Measurements from ENCODE around the gene SMPD2. TPM values are rescaled to one million over a fixed set of nuclear protein-coding genes. Genes with fewer than 3 reads are reported as not detected.

The SMPD2 gene, protein sequence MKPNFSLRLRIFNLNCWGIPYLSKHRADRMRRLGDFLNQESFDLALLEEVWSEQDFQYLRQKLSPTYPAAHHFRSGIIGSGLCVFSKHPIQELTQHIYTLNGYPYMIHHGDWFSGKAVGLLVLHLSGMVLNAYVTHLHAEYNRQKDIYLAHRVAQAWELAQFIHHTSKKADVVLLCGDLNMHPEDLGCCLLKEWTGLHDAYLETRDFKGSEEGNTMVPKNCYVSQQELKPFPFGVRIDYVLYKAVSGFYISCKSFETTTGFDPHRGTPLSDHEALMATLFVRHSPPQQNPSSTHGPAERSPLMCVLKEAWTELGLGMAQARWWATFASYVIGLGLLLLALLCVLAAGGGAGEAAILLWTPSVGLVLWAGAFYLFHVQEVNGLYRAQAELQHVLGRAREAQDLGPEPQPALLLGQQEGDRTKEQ
- total RNA-seq = 9.0 and 10.5 TPM in 2 replicates

GRCh38 chr6:109440331-109441068, at the start of gene SMPD2, which contains the start of gene PPIL6:
TSS of gene SMPD2 (plus strand) at chr6:109440724. CDS start at chr6:109441122, 398 bp downstream.
TSS of gene PPIL6 (minus strand) at chr6:109440628. CDS start at chr6:109440590, 38 bp downstream.

DNA sequence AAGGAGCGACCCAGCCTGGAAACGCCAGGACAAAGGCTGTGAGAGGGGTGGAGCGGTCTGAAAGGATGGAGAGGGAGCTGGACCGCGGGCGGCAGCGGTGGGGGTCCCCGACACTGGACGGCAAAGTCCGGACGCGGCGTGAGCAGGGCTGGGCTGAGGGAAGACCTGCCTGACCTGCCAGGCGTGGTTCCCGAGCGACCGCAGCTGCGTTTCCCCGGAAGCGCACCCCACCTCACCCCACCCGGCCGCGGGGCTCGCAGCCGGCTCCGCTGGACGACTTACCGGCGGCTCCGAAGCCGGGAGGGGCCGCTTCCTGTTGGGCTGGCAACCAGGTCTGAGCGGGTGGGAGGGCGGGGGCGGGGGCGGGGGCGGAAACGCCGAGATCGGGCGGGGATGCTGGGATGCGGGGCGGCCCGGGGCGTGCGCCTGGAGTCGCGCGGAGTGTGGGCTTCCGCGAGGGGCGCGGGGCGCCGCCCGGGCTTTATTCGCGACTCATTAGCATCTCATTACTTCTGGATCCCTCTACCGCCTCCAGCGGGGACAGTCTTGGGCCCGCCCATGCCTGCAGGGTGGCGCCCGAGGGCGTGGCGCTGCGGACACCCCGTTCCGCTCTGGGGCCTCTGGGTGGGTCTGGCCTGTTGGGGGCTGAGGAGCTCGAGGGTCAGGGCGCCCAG, 15.1 kb downstream of the SMPD2 start, which contains the start of gene MICAL1:
Gene MICAL1 (minus strand): TSS at position 336 of the 674 bp plus-strand sequence. CDS start 1,576 bp downstream, outside the sequence.

DNA sequence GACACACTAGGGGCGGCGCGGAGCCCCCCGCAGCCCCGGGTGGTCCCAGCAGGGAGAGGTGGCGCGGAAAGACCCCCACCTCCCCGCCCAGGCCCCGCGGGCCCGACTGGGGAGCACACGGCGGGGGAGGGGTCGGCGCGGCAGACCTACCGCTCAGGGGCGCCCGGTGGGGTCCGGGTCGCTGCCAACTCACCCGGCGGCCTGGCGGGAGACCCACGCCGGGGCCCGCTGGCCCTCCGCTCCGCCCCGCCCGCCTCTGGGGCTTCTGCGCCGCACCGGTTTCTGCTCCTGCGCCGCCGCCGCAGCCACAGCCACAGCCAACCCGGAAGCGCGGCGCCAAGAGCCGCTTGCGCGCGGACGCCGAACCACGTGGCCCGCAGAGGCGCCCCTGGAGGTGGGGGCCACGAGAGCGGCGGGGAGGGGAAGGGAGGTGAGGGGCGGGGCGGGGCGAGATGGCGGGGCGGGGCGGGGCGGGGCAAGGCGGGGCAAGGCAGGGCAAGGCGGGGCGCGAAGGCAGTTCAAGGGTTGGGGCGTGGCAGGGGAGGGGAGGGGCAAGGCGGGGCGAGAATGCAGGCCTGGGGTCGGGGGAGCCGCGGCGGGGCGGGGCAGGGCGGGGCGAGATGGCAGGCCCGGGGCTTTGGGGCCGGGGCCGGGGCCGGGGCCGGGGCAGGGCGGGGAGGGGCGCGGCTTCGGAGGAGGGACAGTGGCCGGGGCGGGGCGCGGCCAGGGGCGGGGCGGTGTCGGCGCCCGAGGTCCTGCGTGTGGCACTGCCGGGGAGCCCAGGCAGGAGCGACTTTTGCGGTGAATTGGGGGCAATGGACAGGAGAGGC, 42.6 kb downstream of the SMPD2 start, which contains the start of gene ZBTB24:
Gene ZBTB24 (minus strand): TSS at position 315 of the 830 bp plus-strand sequence. CDS start 1,193 bp downstream, outside the sequence.

Other genes with a start within 250 kb of the SMPD2 start
- 139 and 173 TPM in 2 replicates for gene CD164, start 58.3 kb upstream of the SMPD2 start, total RNA-seq
- 0.43 and 1.0 TPM in 2 replicates for gene PPIL6, start 96 bp upstream of the SMPD2 start, total RNA-seq
- 12.2 and 15.9 TPM in 2 replicates for gene MICAL1, start 15.0 kb downstream of the SMPD2 start, total RNA-seq
- gene ZBTB24, start 42.5 kb downstream of the SMPD2 start, total RNA-seq = 4.2 and 6.4 TPM in 2 replicates